PC-3 (cell line): Measurements from ENCODE around the gene RHBDD3.

Experiments
- CTCF ChIP-seq: fragments of 300-600 bp; sonication (generic); conservative IDR thresholded peaks from 2 replicates; pipeline ENCODE4 v1.5.1; 2017; ENCODE audit warnings: antibody characterized with exemption, low read depth, mild to moderate bottlenecking, low read length
- EZH2 ChIP-seq: fragments of 300-600 bp; sonication (generic); IDR thresholded peaks from one replicate; pipeline ENCODE4 v1.6.1; 2017; ENCODE audit warnings: antibody characterized with exemption, mild to moderate bottlenecking, low read length; ENCODE audit not compliant: unreplicated experiment

- TF ChIP-seq EZH2, result no peak
- TF ChIP-seq CTCF, result peak; percentile 49; the same call in 1 of the 2 replicates
Measured at GRCh38 chr22:29306175-29306834, 38.5 kb upstream of the RHBDD3 start, which contains the start of gene GAS2L1.
